ENCODE data around the gene SPSB3.

Gene SPSB3

GRCh38 chr16:1782408-1783264 is at the start of gene SPSB3, which contains the start of gene NUBP2:
SPSB3 (minus strand) TSS chr16:1782571; CDS start chr16:1781483, 1,088 bp downstream.
NUBP2 (plus strand) TSS chr16:1782960; CDS start chr16:1783021, 61 bp downstream.
- DNase-seq (ENCODE audit: low spot score), result peak; percentile 100

GRCh38 chr16:1831186-1832075 is 49.1 kb upstream of the SPSB3 start:
- DNase-seq (ENCODE audit: low spot score), result no peak

- no peak for DNase-seq (ENCODE audit: low spot score)
These were observed 47.8 kb upstream of the SPSB3 start for GRCh38 chr16:1830213-1830612.

- no peak for DNase-seq (ENCODE audit: low spot score)
These were observed 46.5 kb upstream of the SPSB3 start for GRCh38 chr16:1828645-1829410.

- peak; percentile 92 for DNase-seq (ENCODE audit: low spot score)
These were observed 44.6 kb upstream of the SPSB3 start, which contains the start of the genes FAHD1 and HAGH for GRCh38 chr16:1826691-1827573. FAHD1 (plus strand) TSS chr16:1827206; CDS start chr16:1827239, 33 bp downstream. HAGH (minus strand) TSS chr16:1826825; CDS start chr16:1826787, 38 bp downstream.

- DNase-seq (ENCODE audit: low spot score), result peak; percentile 22
These were observed 43.7 kb upstream of the SPSB3 start for GRCh38 chr16:1825864-1826690.

GRCh38 chr16:1825381-1825863 is 43.1 kb upstream of the SPSB3 start:
- DNase-seq (ENCODE audit: low spot score), result no peak

GRCh38 chr16:1823821-1824220 is 41.5 kb upstream of the SPSB3 start:
- no peak for DNase-seq (ENCODE audit: low spot score)

GRCh38 chr16:1822801-1823200 is 40.4 kb upstream of the SPSB3 start:
- DNase-seq (ENCODE audit: low spot score), result no peak

- DNase-seq (ENCODE audit: low spot score), result no peak
These were observed 39.7 kb upstream of the SPSB3 start for GRCh38 chr16:1821861-1822611.

GRCh38 chr16:1820946-1821290 is 38.5 kb upstream of the SPSB3 start:
- DNase-seq (ENCODE audit: low spot score), result no peak

- DNase-seq (ENCODE audit: low spot score), result no peak
These were observed 38.0 kb upstream of the SPSB3 start for GRCh38 chr16:1820096-1820945.

- DNase-seq (ENCODE audit: low spot score), result no peak
These were observed 37.2 kb upstream of the SPSB3 start for GRCh38 chr16:1819611-1820010.

- no peak for DNase-seq (ENCODE audit: low spot score)
These were observed 36.6 kb upstream of the SPSB3 start for GRCh38 chr16:1818873-1819525.

- DNase-seq (ENCODE audit: low spot score), result no peak
These were observed 36.0 kb upstream of the SPSB3 start for GRCh38 chr16:1818204-1818872.

GRCh38 chr16:1817716-1818115 is 35.3 kb upstream of the SPSB3 start:
- DNase-seq (ENCODE audit: low spot score), result no peak

GRCh38 chr16:1817276-1817589 is 34.9 kb upstream of the SPSB3 start:
- DNase-seq (ENCODE audit: low spot score), result no peak

Data from putamen (tissue), 1 donor.